Measurements from ENCODE around the gene MEIS2. TPM values are rescaled to one million over a fixed set of nuclear protein-coding genes. Genes with fewer than 3 reads are reported as not detected.

MEIS2 gene
- total and polyA plus RNA-seq, 8 donors, result 9.1 to 30.5 (median 14.8) TPM

DNA sequence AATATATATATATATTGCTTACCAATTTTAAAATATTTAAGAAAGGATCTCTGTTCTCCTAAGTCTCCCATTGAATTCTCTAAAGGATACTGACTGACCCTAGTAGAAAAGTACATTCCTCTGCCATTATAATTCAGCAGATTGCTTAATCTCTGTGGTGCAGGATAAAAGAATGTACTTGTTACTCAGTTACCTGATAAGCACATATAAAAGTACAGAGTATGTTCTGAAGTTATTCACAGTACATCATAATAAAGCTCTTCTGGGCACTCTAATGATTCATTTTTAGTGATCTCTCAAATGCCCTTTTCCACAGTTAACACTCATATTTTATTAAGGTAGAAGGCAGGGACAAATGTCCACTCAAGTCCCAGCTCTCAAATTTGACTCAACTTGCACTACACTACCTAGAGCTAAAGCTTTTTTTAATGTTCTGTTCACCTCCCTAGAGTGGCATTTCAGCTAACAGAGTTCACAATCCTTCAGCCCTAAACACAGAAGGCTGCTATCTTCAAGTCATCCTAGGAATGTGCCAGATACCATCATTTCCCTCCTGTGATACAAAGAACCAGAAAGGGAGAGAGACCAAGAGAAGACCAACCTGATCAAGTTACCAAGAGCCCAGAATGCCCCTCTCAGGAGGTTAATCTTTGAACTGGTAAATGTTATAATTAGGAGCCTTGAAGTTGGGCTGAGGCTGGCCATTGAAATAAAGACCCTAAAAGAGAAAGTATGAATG is 53.3 kb downstream of the MEIS2 start:
- Histone ChIP-seq H3K36me3 (no peaks in the 10 kb centered on the region), H3K4me1 (peaks cover 0 to 3% (median 0%) of the 10 kb centered on the region in 3 donors), H3K4me3 (no peak overlapping the region), H3K27me3 (no peaks in the 10 kb centered on the region), H3K9me3 (no peaks in the 10 kb centered on the region), H3K27ac (no peak overlapping the region)
- DNase-seq (no peak), FAIRE-seq (no peak), ATAC-seq (peak in 2 of 4 donors; percentile 21 to 22)
- TF ChIP-seq, protein P1, sequence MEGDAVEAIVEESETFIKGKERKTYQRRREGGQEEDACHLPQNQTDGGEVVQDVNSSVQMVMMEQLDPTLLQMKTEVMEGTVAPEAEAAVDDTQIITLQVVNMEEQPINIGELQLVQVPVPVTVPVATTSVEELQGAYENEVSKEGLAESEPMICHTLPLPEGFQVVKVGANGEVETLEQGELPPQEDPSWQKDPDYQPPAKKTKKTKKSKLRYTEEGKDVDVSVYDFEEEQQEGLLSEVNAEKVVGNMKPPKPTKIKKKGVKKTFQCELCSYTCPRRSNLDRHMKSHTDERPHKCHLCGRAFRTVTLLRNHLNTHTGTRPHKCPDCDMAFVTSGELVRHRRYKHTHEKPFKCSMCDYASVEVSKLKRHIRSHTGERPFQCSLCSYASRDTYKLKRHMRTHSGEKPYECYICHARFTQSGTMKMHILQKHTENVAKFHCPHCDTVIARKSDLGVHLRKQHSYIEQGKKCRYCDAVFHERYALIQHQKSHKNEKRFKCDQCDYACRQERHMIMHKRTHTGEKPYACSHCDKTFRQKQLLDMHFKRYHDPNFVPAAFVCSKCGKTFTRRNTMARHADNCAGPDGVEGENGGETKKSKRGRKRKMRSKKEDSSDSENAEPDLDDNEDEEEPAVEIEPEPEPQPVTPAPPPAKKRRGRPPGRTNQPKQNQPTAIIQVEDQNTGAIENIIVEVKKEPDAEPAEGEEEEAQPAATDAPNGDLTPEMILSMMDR (IDR thresholded peaks at IDR 0.05), result no peak
- intact Hi-C loops (cut with DNase I), result no loop called here

DNA sequence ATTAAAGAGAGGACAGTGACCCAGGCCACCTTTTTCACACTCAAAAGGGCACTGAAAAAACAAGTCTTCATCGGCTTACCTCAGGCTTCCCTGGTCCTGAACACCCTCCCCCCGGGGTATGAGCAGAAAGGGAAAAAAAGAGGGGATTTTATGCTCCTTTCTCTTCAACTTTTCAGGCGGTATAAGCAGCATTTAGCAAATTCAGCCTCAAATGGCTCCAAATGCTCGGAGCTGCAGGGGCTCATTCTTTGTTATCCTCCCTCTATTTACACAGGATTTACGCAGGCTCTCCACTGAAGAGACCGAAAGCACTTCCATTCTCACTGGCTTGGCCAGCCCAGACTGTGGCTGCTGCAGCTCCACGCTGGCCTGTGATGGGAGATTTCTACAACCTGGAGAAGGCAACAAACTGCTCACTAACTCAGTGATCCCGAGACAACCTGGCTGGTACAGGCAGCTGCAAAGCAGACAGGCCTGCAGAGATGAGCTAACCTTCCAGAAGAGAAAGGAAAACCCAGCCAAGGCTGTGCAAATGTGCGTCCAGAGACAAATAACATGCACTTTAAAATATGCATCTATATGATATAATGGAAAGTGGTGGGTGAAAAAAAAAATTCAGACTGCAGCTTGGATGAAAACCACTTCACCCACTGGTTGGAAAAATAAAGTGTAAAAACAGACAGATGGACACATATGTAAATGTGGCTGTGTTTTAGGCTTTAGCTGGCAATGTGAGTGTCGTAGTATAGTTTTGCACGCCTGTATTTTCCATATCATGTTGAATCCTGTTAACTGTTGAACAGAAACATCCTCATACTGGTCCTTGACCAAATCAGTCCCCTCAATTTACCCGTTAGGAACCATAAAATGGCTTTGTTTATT is 54.2 kb downstream of the MEIS2 start:
- 82 to 87% methylated on average over 12 of the region's 12 CpGs for WGBS, 2 donors
- peaks cover 0 to 3% (median 0%) of the 10 kb centered on the region in 3 donors for H3K4me1 ChIP-seq
- H3K4me3 ChIP-seq, result no peak overlapping the region
- no peaks in the 10 kb centered on the region for H3K36me3 ChIP-seq
- DNase-seq, result no peak
- FAIRE-seq, result no peak
- TF ChIP-seq, protein P1 (IDR thresholded peaks at IDR 0.05), result no peak
- intact Hi-C loops (cut with DNase I), result no loop called here
- no peaks in the 10 kb centered on the region for H3K9me3 ChIP-seq
- ATAC-seq, result peak in 2 of 4 donors; percentile 31 to 75
- H3K27ac ChIP-seq, result no peak overlapping the region
- no peaks in the 10 kb centered on the region for H3K27me3 ChIP-seq

DNA sequence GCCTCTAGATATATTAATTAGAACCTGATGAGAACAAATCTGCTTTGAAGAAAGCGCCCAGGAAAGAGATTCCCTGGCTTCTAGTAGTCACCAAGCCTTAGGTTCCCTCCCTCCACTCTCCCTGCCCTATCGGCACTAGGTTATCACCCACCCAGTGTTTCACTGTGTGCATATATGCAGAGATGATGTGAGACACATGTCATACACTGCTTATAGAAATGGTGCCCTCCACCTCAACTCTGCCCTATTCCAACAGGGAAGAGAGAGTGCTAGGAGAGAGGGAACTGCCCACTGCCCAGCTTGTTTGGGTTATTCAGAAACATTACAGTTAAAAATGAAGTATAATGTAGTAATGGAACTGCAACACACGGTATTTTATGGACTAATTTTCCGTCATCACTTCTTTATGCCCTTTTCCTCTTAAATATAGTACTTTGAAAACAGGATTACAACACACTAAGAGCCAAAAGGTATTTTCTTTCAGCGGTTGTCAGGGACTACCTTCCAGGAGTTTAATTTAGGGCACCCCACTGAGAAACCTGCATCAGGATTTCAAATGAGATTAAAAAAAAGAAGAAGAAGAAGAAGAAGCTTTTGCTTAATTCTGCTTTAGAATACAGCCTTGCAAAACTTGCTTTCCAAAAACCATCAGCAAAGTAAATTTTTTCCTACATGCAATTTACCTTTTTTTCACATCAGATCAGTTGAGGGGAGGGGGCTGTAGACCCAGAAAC is 55.3 kb downstream of the MEIS2 start:
- Histone ChIP-seq H3K4me3 (no peak overlapping the region), H3K4me1 (peaks cover 0 to 3% (median 0%) of the 10 kb centered on the region in 3 donors), H3K9me3 (no peaks in the 10 kb centered on the region), H3K36me3 (no peaks in the 10 kb centered on the region), H3K27ac (no peak overlapping the region), H3K27me3 (no peaks in the 10 kb centered on the region)
- FAIRE-seq (no peak), DNase-seq (no peak), ATAC-seq (no peak)
- 87 to 93% methylated on average over 5 of the region's 5 CpGs for WGBS, 2 donors
- TF ChIP-seq, protein P1 (IDR thresholded peaks at IDR 0.05), result no peak
- intact Hi-C loops (cut with DNase I), result no loop called here

DNA sequence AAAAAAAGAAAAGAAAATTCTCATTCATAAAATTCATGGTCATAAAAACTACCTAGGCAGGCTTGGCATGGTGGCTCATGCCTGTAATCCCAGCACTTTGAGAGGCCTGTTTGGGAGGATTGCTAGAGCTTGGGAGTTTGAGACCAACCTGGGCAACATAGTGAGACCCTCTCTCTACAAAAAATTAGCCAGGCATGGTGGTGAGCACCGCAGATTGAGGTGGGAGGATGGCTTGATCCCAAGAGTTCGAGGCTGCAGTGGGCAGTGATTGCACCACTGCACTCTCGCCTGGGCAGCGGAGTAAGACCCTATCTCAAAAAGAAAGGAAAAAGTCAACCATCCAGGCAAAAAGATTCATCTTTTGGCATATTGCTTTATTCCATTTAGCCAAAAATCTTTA is 58.5 kb downstream of the MEIS2 start:
- Histone ChIP-seq H3K4me1 (no peaks in the 10 kb centered on the region), H3K27me3 (no peaks in the 10 kb centered on the region), H3K36me3 (no peaks in the 10 kb centered on the region), H3K4me3 (no peak overlapping the region), H3K9me3 (no peaks in the 10 kb centered on the region), H3K27ac (no peak overlapping the region)
- no peak for DNase-seq
- intact Hi-C loops (cut with DNase I), result no loop called here
- no peak for FAIRE-seq
- TF ChIP-seq, protein P1 (IDR thresholded peaks at IDR 0.05), result no peak
- no peak for ATAC-seq
- WGBS, 2 donors, result 95 to 100% methylated on average over 4 of the region's 4 CpGs

All from pancreas (tissue), 10 donors.